H4 (cell line): ENCODE measurements around the gene DNAJB2. TPM values are rescaled to one million over a fixed set of nuclear protein-coding genes. Genes with fewer than 3 reads are reported as not detected.

ENCODE experiments used
- DNase-seq: peaks from one replicate; pipeline ENCODE4 v3.0.0-alpha.2; 2015; ENCODE audit warnings: low spot score
- total RNA-seq: library from RNA; depleted of rRNA; stranded (reverse); fragments of >200 nt; shearing (Covaris generic); gene quantifications from 2 replicates; pipeline ENCODE4 v1.2.3, GENCODE V29; 2014; rRNA removed

The DNAJB2 gene
- 16.1 and 18.3 TPM in 2 replicates for total RNA-seq

DNA sequence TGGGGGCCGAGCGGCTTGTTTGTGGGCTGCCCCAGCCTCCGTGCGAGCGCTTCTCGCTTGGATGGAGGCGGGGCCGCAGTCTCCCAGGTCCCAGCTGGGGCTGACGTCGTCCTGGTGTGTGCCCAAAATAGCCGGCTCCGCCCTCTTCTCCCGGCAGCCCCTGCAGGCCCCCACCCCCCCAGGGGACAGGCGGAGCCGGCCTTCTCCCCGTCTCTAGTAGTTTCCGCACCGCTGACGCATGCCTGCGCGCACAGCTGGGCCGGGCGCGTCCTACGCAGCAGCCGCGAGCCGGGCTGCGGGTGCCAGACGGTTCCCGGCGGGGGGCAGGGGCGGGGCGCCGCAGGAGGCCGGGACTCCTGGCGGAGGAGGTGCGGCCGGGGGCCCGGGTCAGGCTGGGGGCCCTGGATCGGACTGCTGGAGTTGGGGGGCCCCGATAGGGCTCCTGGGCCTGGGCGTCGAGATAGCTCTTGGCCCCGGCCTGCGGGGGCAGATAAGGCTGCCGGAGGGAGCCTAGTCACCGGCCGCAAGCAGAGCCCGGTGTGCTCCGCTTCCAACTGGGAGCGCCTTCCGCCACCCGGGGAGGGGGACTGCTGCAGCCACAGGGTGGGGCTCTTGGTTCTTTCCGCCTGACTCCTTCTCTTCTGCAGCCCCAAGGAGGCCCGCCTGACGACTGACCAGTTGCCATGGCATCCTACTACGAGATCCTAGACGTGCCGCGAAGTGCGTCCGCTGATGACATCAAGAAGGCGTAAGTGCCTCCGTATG lies at the start of gene DNAJB2:
Gene DNAJB2 (plus strand): TSS at position 216 of the 765 bp plus-strand sequence. CDS start 468 bp downstream, at position 684.
- peak; percentile 97 for DNase-seq

DNA sequence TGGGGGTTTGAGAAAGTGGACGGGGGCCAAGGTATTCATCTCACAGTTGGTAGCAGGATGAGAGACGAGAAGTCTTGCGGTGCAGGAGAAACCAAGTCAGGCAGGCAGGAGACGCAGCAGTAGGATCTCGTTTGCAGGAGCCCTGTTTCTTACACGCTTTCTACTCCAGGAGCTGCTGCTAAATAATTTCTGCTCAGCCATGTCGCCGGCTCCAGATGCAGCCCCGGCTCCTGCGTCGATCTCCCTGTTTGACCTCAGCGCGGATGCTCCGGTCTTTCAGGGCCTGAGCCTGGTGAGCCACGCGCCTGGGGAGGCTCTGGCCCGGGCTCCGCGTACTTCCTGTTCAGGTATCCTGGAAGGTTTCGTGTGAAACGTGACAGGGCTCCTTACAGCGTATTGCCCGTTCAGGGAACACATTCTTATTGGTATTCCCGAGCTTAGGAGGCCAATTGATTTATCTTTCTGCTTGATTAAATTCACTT lies 49.1 kb upstream of the DNAJB2 start:
- DNase-seq = no peak

DNA sequence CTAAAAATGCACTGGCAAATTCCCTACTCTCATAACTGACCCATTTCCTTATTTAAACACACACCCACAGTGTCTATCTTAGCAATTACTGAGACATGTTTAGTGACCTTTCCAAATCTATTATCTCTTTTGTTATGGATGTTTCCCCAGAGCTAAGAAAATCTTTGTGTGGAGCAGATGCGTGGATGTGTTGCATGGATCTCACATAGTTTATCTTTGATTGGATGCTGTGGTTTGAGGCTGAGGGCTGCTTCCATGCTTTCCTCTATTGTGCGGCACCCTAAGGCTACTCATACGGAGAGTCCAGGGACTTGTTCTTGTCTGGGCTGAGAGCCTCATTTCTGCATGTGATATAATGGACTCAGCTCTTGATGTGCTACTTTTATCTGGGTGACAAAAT lies 44.8 kb upstream of the DNAJB2 start:
- DNase-seq = no peak

DNA sequence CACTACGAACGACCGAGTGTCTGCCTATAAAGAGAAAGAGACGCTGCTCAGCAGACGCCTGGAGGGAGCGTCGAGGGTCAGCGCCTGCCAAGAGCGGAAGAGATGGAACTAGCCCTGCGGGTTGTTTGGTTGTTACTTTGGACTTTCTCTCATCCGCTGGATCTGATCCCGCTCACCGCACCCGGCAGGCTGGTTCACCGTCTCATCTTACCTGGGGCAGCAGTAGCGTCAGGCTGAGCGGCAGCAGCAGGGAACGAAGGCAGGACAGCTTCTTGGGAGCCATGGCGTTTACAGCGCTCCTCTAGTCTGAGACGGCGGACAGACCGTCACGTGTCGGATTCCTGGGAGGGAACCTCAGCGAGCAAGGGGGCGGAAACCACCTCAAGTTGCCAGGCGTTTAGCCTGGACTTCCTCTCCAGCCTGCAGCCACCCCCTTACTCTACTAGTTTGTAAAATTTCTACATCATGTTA lies 35.8 kb upstream of the DNAJB2 start:
- no peak for DNase-seq

GRCh38 chr2:219244789-219245147 lies 34.4 kb upstream of the DNAJB2 start:
- no peak for DNase-seq

GRCh38 chr2:219245148-219245898 lies 33.8 kb upstream of the DNAJB2 start, which contains the start of the genes GLB1L and STK16:
Gene GLB1L (minus strand): TSS chr2:219245444. CDS start chr2:219243573, 1,871 bp downstream.
Gene STK16 (plus strand): TSS chr2:219245479. CDS start chr2:219246000, 521 bp downstream.
- peak; percentile 89 for DNase-seq

DNA sequence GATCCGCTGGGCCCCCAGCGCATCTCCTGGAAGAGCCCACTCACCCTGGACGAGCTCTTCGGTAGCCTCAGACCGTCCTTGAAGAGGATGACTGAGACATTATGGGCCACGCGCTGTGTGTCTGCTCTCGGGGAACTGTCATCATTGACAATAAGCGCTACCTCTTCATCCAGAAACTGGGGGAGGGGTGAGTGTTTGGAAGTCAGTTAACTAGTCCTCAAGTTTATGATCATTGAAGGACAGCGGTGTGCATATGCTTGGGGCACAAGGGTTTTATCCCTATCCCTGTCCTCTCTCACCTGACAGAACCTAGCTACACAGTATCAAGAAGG lies 33.3 kb upstream of the DNAJB2 start:
- DNase-seq = no peak

DNA sequence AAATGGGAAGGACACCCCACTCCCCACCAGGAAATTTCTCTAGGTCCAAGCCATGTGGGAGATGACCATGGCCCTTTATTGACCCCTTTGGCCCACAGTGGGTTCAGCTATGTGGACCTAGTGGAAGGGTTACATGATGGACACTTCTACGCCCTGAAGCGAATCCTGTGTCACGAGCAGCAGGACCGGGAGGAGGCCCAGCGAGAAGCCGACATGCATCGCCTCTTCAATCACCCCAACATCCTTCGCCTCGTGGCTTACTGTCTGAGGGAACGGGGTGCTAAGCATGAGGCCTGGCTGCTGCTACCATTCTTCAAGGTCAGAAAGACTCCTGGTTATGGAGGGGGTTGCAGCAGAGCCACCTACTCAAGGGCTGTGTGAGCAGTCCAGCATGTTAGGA lies 32.6 kb upstream of the DNAJB2 start:
- no peak for DNase-seq

GRCh38 chr2:219247678-219248642 lies 31.2 kb upstream of the DNAJB2 start:
- DNase-seq = no peak

DNA sequence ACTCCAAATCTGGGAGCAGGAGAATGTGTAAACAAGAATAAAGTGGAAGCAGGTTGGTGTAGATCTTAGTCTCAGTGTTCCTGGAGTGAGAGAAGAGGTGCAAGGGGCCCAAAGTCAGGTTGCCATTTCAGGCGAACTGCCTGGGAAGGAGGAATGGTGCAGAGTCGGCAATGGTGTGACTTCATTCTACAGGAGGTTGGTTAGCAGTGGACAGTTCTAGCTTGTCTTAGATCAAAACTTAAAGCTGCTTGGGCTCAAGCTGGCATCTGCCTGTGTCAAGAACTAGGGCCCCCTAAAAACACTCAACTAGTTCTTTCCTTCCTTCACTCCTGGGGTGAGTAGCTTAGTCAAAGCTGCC lies 30.3 kb upstream of the DNAJB2 start:
- DNase-seq = no peak

- DNase-seq = peak; percentile 92
These were observed 29.8 kb upstream of the DNAJB2 start for GRCh38 chr2:219249203-219249980.

DNA sequence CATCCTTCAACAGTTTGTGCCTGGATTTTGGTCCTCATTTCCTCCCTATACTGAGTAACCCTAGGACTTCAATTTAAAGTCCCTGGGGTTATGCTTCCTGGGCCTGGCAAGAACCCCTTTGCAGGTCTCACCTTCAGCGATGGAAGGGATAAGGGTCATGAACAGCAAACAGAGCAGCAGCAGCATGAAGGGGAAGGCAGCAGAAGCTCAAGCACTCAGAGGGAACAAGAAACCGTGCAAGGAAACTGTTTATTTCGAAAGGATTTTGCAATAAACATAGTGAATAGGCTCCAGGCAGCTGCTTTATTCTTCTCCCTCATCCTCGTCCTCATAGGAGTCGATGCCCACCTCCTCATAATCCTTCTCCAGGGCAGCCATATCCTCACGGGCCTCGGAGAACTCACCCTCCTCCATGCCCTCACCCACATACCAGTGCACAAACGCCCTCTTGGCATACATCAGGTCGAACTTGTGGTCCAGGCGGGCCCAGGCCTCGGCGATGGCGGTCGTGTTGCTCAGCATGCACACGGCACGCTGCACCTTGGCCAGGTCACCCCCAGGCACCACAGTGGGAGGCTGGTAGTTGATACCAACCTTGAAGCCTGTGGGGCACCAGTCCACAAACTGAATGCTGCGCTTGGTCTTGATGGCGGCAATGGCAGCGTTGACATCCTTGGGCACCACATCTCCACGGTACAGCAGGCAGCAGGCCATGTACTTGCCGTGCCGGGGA lies 29.0 kb upstream of the DNAJB2 start:
- no peak for DNase-seq

GRCh38 chr2:219251656-219252055 lies 27.5 kb upstream of the DNAJB2 start:
- no peak for DNase-seq

GRCh38 chr2:219252084-219252483 lies 27.1 kb upstream of the DNAJB2 start:
- DNase-seq = no peak

DNA sequence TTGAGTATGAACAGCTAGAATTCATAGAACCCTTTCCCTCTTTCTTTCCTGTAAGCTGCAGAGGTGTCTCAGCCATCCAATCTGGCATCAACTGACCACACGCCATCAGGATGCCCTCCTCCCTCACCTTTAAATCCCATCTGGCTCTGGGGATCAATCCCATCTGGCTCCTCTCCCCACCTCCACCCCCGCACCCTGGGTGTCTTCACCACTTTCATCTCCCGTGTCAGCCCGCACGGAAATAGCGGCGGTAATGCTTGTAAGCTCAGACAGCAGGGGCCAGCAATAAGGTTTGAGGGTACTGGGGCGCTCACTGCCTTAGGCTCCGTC lies 26.6 kb upstream of the DNAJB2 start:
- DNase-seq = no peak

DNA sequence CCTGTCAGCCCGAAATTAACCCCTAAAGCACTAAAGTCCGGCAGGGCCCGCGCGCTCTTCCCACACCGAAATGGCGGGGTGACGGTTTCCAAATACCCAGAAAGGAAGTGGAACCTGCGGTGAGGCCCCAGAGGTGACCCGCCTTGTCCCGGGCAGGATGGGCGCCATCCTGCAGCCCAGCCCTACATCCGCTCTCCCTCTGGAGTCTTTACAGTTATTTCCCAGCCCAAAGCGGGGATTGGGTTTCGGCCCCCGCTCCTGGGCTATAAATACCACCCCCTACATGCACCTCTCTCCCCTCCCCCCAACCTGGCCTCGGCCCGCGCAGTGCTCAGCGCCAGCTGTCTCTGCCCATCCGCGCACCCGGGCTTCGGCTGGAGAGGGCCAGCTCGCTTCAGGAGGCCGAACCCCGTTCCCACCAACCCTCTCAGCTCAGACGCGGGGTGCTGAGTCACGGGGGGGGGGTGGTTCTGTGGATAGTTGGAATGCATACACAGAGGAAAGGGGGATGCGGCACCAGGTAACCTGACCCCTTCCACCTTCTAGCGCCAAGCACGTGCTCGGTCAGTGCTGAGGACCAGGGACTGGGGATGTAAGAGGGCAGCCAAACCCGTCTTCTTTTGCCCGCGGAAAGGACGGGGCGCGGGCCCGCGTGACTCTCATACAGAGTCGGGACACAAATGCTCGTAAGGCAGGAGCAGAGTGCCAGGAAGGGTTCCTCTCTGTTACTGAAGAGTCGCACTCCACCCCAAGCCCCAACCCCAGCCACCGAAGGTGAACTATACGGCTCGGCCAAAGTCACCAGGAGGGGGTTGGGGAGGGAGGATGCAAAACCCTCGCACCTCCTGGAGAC lies 26.0 kb upstream of the DNAJB2 start, which contains the start of gene TUBA4B:
Gene TUBA4B (plus strand): TSS at position 344 of the 853 bp plus-strand sequence. CDS start 165 bp downstream, at position 509.
- no peak for DNase-seq

DNA sequence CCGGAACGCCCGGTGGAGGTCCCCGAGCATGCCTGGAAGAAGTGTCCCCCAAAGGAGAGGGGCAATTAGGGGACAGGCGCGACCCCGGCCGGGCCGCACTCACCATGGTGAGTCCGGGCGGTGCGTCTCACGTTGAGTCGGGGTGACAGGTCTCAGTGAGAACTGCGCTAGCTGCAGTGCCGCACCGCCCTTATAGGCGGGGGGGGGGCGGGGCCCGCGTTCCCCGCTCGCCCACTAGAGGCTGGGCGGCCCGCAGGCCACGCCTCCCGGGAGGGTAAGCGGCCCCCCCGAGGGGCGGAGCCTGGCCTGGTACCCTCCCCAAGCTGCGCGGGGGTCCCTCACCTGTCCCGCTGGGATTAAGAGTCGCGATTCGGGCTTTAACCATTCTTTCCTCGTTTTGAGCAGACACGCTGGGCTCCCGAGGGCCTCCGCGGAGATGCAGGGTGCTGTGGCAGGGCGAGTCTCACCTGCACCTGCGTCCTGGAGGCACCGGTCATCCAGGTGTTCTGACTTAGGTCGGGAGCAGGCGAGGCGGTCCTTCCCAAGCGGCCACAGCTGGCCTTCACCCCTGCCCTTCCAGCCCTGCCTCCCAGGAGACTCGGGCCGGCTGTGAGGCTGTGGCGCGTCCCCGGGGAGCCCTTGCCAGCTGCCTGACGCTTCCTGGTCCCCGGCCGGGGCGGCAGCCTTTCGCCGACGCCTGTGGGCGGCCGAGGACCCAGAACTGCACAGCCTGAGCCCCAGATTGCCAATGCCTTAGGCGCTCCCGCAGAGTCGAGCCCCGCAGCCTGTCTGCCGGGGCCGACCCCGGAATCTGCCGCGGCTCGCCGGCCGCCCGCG lies 25.2 kb upstream of the DNAJB2 start, which contains the start of gene TUBA4A:
Gene TUBA4A (minus strand): TSS at position 166 of the 837 bp plus-strand sequence. CDS start 60 bp downstream, at position 106.
- peak; percentile 34 for DNase-seq

DNA sequence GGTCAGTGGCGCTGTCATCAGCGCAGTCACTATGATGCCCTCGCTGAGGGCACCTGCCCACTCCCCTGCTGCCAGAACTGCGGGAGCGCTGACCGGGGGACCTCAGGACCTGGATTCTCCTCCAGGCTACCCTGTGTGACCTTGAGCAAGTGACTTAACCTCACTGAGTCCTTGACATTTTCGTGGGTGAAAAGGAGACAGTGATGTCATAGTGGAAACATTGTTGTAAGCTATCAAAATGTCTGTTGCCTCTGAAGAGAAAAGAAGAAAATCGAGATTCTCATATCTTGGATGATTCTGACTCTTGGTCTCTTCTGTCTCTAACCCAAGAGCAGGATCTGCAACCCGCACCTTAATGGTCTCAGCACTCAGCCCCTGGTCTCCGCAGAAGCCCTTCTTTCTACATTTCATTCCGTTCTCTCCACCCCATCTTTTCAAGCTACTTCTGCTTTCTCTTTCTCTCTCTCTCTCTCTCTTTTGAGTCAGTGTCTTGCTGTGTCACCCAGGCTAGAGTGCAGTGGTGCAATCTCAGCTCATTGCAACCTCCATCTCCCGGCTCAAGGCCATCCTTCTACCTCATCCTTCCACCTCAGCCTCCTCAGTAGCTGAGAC lies 24.5 kb upstream of the DNAJB2 start:
- no peak for DNase-seq
